Bronchial epithelial cell (primary cell): Measurements from ENCODE around the gene SCYGR4. TPM values are rescaled to one million over a fixed set of nuclear protein-coding genes. Genes with fewer than 3 reads are reported as not detected.
A peak's percentile ranks its signal among the peaks of the same experiment; 100 is the strongest.

Experiments
- DNase-seq: peaks from one replicate; pipeline ENCODE4 v3.0.0-alpha.2; 2010; ENCODE audit warnings: low read depth
- FAIRE-seq: peaks from 2 replicates; lab custom pipeline; 2011; peaks lifted over from hg19 to GRCh38; lab: Jason Lieb, UNC
- H3K27me3 ChIP-seq: 2 replicates; pipeline ENCODE4 v1.5.1; 2011; ENCODE audit warnings: low read length; ENCODE audit not compliant: control insufficient read depth, insufficient read depth
- H3K36me3 ChIP-seq: 2 replicates; pipeline ENCODE4 v1.5.1; 2011; ENCODE audit warnings: low read length; ENCODE audit not compliant: control insufficient read depth, insufficient read depth
- H3K4me3 ChIP-seq: 2 replicates; pipeline ENCODE4 v1.5.1; 2011; ENCODE audit warnings: mild to moderate bottlenecking, low read depth, low read length, control low read depth
- total RNA-seq: library from RNA; depleted of rRNA; stranded (reverse); fragments of >200 nt; gene quantifications from 2 replicates; pipeline ENCODE4 v1.2.1, GENCODE V29; 2014
- TF ChIP-seq, protein P1 (sequence below): IDR thresholded peaks from 2 replicates; pipeline ENCODE4 v1.5.1; 2011; ENCODE audit warnings: mild to moderate bottlenecking, moderate library complexity, low read length, control low read depth, inconsistent platforms; ENCODE audit not compliant: insufficient read depth, severe bottlenecking

SCYGR4 gene
- total RNA-seq, 1 donor from 2014 or later, result not detected

DNA sequence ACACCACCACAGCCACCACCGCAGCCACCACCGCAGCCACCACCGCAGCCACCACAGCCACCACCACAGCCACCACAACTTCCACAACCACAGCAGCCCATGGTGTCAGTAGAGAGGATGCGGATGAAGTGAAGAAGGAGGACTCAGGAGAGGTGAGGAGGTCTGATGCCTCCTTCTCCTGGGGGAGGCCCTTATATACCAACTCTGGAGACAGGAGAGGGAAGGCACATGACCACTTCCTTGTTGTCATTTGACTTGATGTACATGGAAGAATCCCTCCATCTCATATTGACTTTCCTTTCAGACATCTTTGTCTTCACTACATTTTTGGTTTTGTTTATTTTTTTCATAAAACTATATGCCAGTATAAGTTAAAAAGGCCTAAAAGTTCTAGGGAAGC is 2.6 kb upstream of the SCYGR4 start, which contains the start of gene SCYGR3:
TSS of gene SCYGR3 (minus strand) at position 101 of the 400 bp plus-strand sequence. CDS start at position 101, 0 bp downstream.
- H3K36me3 ChIP-seq, result no peaks in the 10 kb centered on the region
- DNase-seq (no peak), FAIRE-seq (no peak)
- no peak within 1 kb of the TSS for H3K4me3 ChIP-seq
- H3K27me3 ChIP-seq, result peaks cover 1% of the 10 kb centered on the region
- TF ChIP-seq, protein P1, sequence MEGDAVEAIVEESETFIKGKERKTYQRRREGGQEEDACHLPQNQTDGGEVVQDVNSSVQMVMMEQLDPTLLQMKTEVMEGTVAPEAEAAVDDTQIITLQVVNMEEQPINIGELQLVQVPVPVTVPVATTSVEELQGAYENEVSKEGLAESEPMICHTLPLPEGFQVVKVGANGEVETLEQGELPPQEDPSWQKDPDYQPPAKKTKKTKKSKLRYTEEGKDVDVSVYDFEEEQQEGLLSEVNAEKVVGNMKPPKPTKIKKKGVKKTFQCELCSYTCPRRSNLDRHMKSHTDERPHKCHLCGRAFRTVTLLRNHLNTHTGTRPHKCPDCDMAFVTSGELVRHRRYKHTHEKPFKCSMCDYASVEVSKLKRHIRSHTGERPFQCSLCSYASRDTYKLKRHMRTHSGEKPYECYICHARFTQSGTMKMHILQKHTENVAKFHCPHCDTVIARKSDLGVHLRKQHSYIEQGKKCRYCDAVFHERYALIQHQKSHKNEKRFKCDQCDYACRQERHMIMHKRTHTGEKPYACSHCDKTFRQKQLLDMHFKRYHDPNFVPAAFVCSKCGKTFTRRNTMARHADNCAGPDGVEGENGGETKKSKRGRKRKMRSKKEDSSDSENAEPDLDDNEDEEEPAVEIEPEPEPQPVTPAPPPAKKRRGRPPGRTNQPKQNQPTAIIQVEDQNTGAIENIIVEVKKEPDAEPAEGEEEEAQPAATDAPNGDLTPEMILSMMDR, result no peak

DNA sequence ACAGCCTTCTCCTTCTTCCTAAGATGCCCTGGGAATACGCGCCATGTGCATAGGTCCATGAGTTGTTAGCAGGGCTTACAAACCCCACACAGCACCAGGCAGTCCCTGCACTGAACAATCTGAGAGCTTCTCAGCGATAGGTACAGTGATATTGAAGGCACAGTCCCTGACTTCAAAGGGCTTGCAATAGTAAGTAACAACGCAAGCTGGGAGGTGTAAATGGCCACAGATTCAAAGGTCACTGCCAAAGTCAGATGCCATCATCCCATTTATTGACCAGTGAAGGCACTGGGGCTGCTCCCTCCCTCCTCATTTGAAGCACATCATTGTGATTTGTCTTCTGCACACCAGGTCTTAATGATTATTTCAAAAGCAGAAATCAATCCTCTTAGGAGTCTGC is 2.1 kb upstream of the SCYGR4 start:
- Histone ChIP-seq H3K36me3 (no peaks in the 10 kb centered on the region), H3K4me3 (no peak overlapping the region), H3K27me3 (peaks cover 1% of the 10 kb centered on the region)
- DNase-seq, result no peak
- TF ChIP-seq, protein P1, result no peak
- no peak for FAIRE-seq

DNA sequence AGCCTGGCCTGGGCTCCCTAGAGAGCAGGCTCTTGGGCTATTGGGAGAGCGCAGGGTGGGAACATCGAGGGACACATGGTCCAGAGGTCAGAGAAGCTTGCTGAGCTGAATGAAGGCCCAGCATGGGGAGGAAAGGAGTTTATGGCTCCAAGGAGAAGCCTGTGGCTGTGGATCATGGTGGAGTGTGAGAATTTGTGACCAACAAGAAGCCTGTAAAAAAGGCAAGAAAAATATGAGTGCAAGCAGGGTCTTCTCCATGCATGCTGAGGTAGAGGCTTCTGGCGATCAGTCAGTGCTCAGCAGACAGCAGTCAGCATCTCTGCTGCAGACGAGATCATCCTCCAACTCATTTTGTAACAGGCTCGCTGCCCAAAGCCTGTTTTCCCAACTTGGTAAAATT is 1.4 kb upstream of the SCYGR4 start:
- Histone ChIP-seq H3K36me3 (no peaks in the 10 kb centered on the region), H3K4me3 (no peak overlapping the region), H3K27me3 (peaks cover 1% of the 10 kb centered on the region)
- no peak for DNase-seq
- FAIRE-seq, result no peak
- TF ChIP-seq, protein P1, result no peak

DNA sequence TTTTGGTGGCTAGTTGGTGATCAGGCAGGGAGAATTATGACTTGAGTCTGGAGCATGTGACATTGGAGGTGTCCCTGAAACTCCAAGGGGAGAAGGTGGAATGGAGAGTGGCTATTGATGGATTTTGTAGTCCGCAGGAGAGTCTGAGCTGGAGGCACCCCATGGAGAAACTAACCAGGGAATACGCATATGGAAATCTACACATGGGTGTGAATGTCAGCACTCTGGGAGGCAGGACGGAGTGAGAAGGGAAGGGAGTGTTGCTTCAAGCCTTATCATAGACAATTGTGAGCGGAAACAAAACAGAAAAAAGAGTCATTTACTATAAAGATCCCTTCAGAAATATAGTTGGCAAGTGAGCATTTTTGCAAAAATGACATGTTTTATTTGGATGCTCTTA is 667 bp upstream of the SCYGR4 start:
- Histone ChIP-seq H3K36me3 (no peaks in the 10 kb centered on the region), H3K4me3 (no peak overlapping the region), H3K27me3 (peaks cover 1% of the 10 kb centered on the region)
- TF ChIP-seq, protein P1, result no peak
- FAIRE-seq, result no peak
- no peak for DNase-seq

DNA sequence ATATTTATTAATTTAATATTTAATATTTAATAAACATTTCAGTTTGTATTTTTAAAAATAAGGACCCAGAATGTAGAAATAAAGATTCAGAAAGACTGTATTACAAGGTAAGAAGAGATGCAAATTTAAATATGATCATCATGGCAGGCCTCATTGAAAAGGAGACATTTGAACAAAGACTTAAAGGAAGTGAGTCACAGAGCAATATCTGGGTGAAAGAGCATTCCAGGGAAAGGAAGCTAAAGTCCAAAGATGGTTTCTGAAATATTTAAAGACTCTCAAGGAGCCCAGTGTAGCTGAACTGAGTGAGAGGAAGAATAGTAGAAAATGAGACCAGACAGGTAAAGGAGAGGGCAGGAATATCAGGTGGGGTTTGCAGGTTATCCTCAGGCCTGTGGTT is 5.9 kb downstream of the SCYGR4 start:
- no peak overlapping the region for H3K4me3 ChIP-seq
- DNase-seq (peak; percentile 68), FAIRE-seq (no peak)
- TF ChIP-seq, protein P1, result no peak
- no peaks in the 10 kb centered on the region for H3K36me3 ChIP-seq
- H3K27me3 ChIP-seq, result no peaks in the 10 kb centered on the region

DNA sequence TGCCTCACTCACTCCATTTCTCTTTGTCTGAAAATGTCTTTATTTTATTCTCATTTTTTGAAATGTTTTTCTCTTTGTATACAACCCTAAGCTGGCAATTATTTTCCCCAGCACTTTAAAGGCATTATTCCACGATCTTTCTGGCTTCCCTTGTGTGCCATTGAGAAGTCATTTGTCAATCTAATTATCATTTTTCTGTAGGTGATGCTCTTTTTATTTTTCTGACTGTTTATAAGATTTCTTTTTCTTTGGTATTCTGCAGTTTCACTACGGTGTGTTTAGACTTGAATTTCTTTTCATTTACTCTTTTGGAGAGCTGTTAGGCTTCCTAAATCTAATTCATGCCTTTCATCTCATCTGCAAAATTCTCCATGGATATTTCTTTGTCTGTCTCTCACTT is 8.1 kb downstream of the SCYGR4 start:
- no peaks in the 10 kb centered on the region for H3K27me3 ChIP-seq
- no peak for DNase-seq
- no peak for FAIRE-seq
- no peaks in the 10 kb centered on the region for H3K36me3 ChIP-seq
- no peak overlapping the region for H3K4me3 ChIP-seq
- TF ChIP-seq, protein P1, result no peak
